Retinal pigment epithelial cell (primary cell): Measurements from ENCODE around the gene PYDC1.

Source experiments
- DNase-seq: peaks from one replicate; pipeline ENCODE4 v3.0.0-alpha.2; 2010; ENCODE audit warnings: low read depth
- H3K4me3 ChIP-seq: 2 replicates; pipeline ENCODE4 v1.5.1; 2011; ENCODE audit warnings: mild to moderate bottlenecking, low read length, control low read depth, moderate library complexity
- CTCF ChIP-seq: conservative IDR thresholded peaks from 2 replicates; pipeline ENCODE4 v1.5.1; 2011; ENCODE audit warnings: low read depth, low read length, control low read depth, inconsistent platforms

Gene PYDC1

GRCh38 chr16:31242206-31242605 lies 25.3 kb upstream of the PYDC1 start:
- no peak for TF ChIP-seq CTCF
- DNase-seq = no peak
- H3K4me3 ChIP-seq = no peak overlapping the region

GRCh38 chr16:31238041-31238440 lies 21.1 kb upstream of the PYDC1 start:
- H3K4me3 ChIP-seq = no peak overlapping the region
- TF ChIP-seq CTCF = no peak
- no peak for DNase-seq

DNA sequence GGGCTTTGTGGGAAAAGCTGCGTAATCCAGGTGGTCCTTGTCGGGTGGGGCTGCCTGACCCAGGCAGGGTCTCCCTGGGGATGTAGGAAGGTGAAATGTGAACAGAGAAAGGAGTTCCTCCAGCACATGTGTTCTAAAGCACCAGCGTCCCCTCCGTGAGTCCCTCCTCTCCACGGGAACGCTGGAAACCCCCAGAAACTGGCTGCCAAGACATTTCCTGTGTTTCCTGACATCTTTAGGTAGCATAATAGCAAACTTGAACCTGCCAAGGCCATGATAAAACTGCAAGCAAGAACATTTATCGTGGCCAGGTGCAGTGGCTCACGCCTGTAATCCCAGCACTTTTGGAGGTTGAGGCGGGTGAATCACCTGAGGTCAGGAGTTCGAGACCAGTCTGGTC lies 12.6 kb upstream of the PYDC1 start:
- TF ChIP-seq CTCF = no peak
- no peak overlapping the region for H3K4me3 ChIP-seq
- DNase-seq = no peak

DNA sequence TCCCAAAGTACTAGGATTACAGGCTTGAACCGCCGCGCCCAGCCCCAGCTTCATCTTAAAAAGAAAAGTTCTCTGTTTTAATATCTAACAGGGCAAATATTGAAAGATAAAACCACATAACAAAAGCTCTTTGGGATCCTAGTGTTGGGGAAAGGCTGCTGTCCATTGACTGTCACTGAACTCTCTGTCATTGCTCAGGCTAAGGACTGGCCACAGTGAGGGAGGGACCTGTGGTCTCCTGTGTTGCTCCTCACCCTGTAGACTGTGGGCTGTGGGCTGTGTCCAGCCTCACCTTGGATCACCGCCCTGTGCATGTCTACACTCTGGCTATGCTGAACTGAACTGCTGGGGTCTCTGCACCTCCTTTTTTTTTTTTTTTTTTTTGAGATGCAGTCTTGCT lies 11.3 kb upstream of the PYDC1 start:
- H3K4me3 ChIP-seq = no peak overlapping the region
- no peak for DNase-seq
- no peak for TF ChIP-seq CTCF

GRCh38 chr16:31225193-31225592 lies 8.3 kb upstream of the PYDC1 start:
- H3K4me3 ChIP-seq = no peak overlapping the region
- TF ChIP-seq CTCF = no peak
- no peak for DNase-seq

DNA sequence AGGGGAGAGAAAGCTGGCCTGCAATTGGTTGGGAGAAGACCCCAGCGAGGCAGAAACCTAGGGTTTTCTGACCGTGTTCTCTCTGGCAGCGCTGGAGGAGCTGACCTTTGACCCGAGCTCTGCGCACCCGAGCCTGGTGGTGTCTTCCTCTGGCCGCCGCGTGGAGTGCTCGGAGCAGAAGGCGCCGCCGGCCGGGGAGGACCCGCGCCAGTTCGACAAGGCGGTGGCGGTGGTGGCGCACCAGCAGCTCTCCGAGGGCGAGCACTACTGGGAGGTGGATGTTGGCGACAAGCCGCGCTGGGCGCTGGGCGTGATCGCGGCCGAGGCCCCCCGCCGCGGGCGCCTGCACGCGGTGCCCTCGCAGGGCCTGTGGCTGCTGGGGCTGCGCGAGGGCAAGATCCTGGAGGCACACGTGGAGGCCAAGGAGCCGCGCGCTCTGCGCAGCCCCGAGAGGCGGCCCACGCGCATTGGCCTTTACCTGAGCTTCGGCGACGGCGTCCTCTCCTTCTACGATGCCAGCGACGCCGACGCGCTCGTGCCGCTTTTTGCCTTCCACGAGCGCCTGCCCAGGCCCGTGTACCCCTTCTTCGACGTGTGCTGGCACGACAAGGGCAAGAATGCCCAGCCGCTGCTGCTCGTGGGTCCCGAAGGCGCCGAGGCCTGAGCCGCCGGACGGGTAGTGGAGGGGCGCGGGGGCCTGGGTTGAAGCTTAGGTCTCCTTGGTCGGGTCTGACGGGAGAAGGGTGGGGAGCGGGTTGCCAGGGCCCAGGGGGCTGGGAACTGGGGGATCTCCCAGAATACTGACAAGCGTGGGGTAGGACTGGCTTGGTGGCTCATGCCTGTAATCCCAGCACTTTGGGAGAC lies 7.4 kb upstream of the PYDC1 start:
- no peak for DNase-seq
- TF ChIP-seq CTCF = no peak
- no peak overlapping the region for H3K4me3 ChIP-seq

- no peak overlapping the region for H3K4me3 ChIP-seq
- no peak for TF ChIP-seq CTCF
- DNase-seq = no peak
These were observed 6.1 kb upstream of the PYDC1 start for GRCh38 chr16:31223044-31223443.
